CD4-positive, alpha-beta T cell (primary cell): Measurements from ENCODE around the gene TMEM87A. TPM values are rescaled to one million over a fixed set of nuclear protein-coding genes. Genes with fewer than 3 reads are reported as not detected.

Experiments used
- ATAC-seq: fragments of 200-7000 bp; cut with Tn5 transposase; one replicate; pipeline ENCODE4 v1.10.0; 2022; ENCODE audit warnings: mild to moderate bottlenecking; ENCODE audit not compliant: poor library complexity
- CTCF ChIA-PET: fragments of 350-600 bp; sonication (Branson Sonifier 250); formaldehyde crosslinking; loops from one replicate; lab custom pipeline; 2021; ENCODE audit warnings: antibody characterized with exemption, inconsistent platforms; lab: Charles Lee
- POLR2A ChIA-PET: fragments of 350-600 bp; sonication (Branson Sonifier 250); formaldehyde crosslinking; loops from one replicate; lab custom pipeline; 2021; ENCODE audit warnings: antibody characterized with exemption, inconsistent platforms; lab: Charles Lee
- DNase-seq, 14 experiments: peaks; one replicate each; pipeline ENCODE4 v3.0.0-alpha.2; 2013 to 2020; ENCODE audit warnings: mixed read lengths in 2 of 14
- H3K27ac ChIP-seq, 2 donors: one replicate each; pipeline versions ENCODE4 v1.5.1 to v1.7.0; 2013; ENCODE audit warnings: low read length in 2 of 2, low read depth in 1 of 2, mild to moderate bottlenecking in 1 of 2
- H3K27me3 ChIP-seq, 2 experiments: 1 replicate in 1 of 2; 2 replicates in 1 of 2; pipeline versions ENCODE4 v1.6.1 to v1.7.0; 2013; ENCODE audit warnings: low read length in 2 of 2, control low read depth in 1 of 2, mild to moderate bottlenecking in 1 of 2, moderate library complexity in 1 of 2; ENCODE audit not compliant: insufficient read depth in 2 of 2, control insufficient read depth in 1 of 2
- H3K36me3 ChIP-seq: one replicate; pipeline ENCODE4 v1.6.1; 2013; ENCODE audit warnings: low read length, control low read depth; ENCODE audit not compliant: insufficient read depth
- H3K4me1 ChIP-seq: one replicate; pipeline ENCODE4 v1.6.1; 2013; ENCODE audit warnings: low read length, control low read depth; ENCODE audit not compliant: insufficient read depth
- H3K4me3 ChIP-seq: one replicate; pipeline ENCODE4 v1.5.1; 2013; ENCODE audit warnings: mild to moderate bottlenecking, low read length, moderate library complexity
- H3K9me3 ChIP-seq, 2 experiments: 1 replicate in 1 of 2; 2 replicates in 1 of 2; pipeline versions ENCODE4 v1.6.1 to v1.7.0; 2013; ENCODE audit warnings: low read length in 2 of 2, mild to moderate bottlenecking in 2 of 2, control low read depth in 1 of 2, moderate library complexity in 1 of 2; ENCODE audit not compliant: control insufficient read depth in 1 of 2, insufficient read depth in 1 of 2
- H3K27ac Mint-ChIP-seq: one replicate; pipeline ENCODE4 v1.8.0; 2020; ENCODE audit warnings: mixed read lengths
- H3K27me3 Mint-ChIP-seq: one replicate; pipeline ENCODE4 v1.8.0; 2021; ENCODE audit warnings: mixed read lengths
- H3K36me3 Mint-ChIP-seq: one replicate; pipeline ENCODE4 v1.8.0; 2021; ENCODE audit warnings: low read depth, mixed read lengths
- H3K4me1 Mint-ChIP-seq: one replicate; pipeline ENCODE4 v1.8.0; 2021; ENCODE audit warnings: low read depth, mixed read lengths
- H3K4me3 Mint-ChIP-seq: one replicate; pipeline ENCODE4 v1.8.0; 2020; ENCODE audit warnings: mild to moderate bottlenecking, mixed read lengths
- H3K9me3 Mint-ChIP-seq: one replicate; pipeline ENCODE4 v1.8.0; 2020; ENCODE audit warnings: mixed read lengths
- intact Hi-C, 2 experiments: fragments of 100-400 bp; cut with DNase I in 1 of 2; cut with micrococcal nuclease in 1 of 2; formaldehyde crosslinking; loops; one replicate each; pipeline versions ENCODE4 v1.15.1 to v1.9.0; 2023 to 2025; cut with DNase I, micrococcal nuclease
- total RNA-seq, 174 experiments: library from RNA in 2 of 174; stranded (reverse) in 2 of 174; gene quantifications; one replicate each; pipeline ENCODE4 v1.2.3 and lab custom pipeline; 2021 to 2026
- TF ChIP-seq, protein P1 (sequence below): fragments of 200-600 bp; IDR thresholded peaks from one replicate; pipeline ENCODE4 v1.8.0; 2022; ENCODE audit warnings: antibody characterized with exemption, mild to moderate bottlenecking

Gene TMEM87A
- total RNA-seq, 2 experiments from 2014 or later, result 48.7 to 51.4 TPM

DNA sequence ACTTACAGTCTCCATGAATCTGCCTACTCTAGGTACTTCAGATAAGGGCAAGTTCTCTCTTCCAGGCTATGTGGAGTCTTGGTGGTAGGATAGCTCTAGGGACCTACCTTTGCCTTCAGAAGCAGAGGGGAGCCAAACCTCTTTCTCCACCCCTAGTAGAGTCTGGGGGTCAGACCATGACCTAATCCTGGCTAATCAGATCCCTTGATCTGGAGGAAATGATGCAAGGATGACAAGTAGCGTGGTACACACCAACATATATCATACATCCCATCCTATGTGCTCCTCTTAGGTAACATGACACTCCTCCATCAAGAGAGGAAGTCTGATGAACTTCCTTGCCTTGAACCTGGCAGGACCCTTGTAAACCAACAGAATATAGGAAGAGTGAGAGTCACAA lies 101.4 kb downstream of the TMEM87A start:
- Mint-ChIP-seq H3K36me3 (peaks cover 99% of the 10 kb centered on the region), H3K4me1 (peaks cover 9% of the 10 kb centered on the region), H3K27ac (peak overlapping the region; percentile 28), H3K4me3 (no peak overlapping the region), H3K9me3 (no peaks in the 10 kb centered on the region), H3K27me3 (no peaks in the 10 kb centered on the region)
- Histone ChIP-seq H3K27ac (no peak overlapping the region), H3K9me3 (no peaks in the 10 kb centered on the region), H3K4me1 (peaks cover 3% of the 10 kb centered on the region), H3K27me3 (no peaks in the 10 kb centered on the region), H3K4me3 (no peak overlapping the region), H3K36me3 (peaks cover 85% of the 10 kb centered on the region)
- intact Hi-C loops, result no loop called here
- CTCF ChIA-PET, result no interaction called here
- POLR2A ChIA-PET, result no interaction called here
- no peak for ATAC-seq
- DNase-seq, result no peak
- TF ChIP-seq, protein P1, sequence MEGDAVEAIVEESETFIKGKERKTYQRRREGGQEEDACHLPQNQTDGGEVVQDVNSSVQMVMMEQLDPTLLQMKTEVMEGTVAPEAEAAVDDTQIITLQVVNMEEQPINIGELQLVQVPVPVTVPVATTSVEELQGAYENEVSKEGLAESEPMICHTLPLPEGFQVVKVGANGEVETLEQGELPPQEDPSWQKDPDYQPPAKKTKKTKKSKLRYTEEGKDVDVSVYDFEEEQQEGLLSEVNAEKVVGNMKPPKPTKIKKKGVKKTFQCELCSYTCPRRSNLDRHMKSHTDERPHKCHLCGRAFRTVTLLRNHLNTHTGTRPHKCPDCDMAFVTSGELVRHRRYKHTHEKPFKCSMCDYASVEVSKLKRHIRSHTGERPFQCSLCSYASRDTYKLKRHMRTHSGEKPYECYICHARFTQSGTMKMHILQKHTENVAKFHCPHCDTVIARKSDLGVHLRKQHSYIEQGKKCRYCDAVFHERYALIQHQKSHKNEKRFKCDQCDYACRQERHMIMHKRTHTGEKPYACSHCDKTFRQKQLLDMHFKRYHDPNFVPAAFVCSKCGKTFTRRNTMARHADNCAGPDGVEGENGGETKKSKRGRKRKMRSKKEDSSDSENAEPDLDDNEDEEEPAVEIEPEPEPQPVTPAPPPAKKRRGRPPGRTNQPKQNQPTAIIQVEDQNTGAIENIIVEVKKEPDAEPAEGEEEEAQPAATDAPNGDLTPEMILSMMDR, result no peak

DNA sequence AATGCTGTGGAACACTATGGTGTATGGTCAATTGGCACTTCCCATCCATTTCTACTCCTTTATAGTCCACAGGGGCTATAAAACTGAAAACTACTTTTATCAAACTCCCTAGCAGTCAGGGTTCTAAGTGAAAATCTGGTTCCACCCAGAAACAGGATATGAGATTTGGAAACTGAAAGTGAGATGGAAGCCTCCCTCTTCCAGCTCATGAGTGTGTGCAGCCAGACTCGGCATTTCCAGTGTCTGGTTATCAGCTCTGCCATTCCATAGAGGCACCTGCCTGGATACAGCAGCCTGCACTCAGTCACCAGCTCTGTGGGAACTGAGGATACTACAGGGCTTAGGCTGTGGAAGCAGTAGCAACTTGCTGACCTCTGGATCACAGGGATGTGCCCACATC lies 102.1 kb downstream of the TMEM87A start:
- Mint-ChIP-seq H3K27ac (no peak overlapping the region), H3K36me3 (peaks cover 99% of the 10 kb centered on the region), H3K4me3 (no peak overlapping the region), H3K9me3 (no peaks in the 10 kb centered on the region), H3K27me3 (no peaks in the 10 kb centered on the region), H3K4me1 (peaks cover 9% of the 10 kb centered on the region)
- POLR2A ChIA-PET, result no interaction called here
- ATAC-seq (no peak), DNase-seq (peak in 1 of 14 experiments; percentile 16)
- H3K4me1 ChIP-seq, result peaks cover 3% of the 10 kb centered on the region
- H3K27me3 ChIP-seq, result no peaks in the 10 kb centered on the region
- CTCF ChIA-PET, result no interaction called here
- H3K27ac ChIP-seq, result no peak overlapping the region
- TF ChIP-seq, protein P1, result no peak
- no peak overlapping the region for H3K4me3 ChIP-seq
- peaks cover 86% of the 10 kb centered on the region for H3K36me3 ChIP-seq
- H3K9me3 ChIP-seq, result no peaks in the 10 kb centered on the region
- intact Hi-C loops, result no loop called here

DNA sequence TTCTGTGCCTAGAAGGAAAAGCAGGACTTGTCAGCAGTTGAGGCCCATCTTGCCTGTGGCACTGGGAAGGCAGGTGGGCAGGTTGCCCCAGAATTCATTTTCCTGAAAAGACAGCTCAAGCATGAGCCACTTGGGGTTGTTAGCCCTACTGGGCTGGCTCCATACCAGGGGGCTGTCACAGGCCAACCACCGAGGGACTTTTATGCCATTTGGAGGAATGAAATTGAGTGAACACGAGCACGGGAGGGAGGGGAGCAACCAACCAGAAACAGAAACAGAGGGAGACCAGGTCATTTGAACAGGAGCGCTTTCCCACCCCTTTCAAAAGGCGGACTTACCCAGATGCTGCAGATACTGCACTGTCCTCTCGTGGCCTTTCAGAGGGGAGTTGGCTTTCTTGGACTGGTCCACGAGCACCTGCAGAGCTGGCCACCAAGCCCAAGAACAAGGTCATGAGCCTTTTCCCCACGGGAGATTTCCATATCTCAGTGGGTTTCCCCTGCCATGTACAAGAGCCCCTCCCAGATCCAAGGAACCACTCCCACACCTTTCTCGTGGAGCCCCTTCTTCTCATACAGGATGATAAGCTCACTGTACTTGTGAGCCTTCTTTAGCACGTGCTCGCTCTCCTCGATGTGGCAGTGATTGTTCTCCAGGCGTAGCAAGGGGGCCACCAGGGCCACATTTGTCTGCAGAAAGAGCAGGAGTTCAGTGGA lies 106.8 kb downstream of the TMEM87A start:
- H3K4me1 ChIP-seq, result peaks cover 3% of the 10 kb centered on the region
- TF ChIP-seq, protein P1, result no peak
- DNase-seq, result no peak
- no peak overlapping the region for H3K4me3 ChIP-seq
- CTCF ChIA-PET, result no interaction called here
- no peak overlapping the region for H3K4me3 Mint-ChIP-seq
- intact Hi-C loops, result no loop called here
- no peak overlapping the region for H3K27ac ChIP-seq
- H3K36me3 Mint-ChIP-seq, result peaks cover 99% of the 10 kb centered on the region
- H3K9me3 ChIP-seq, result no peaks in the 10 kb centered on the region
- H3K9me3 Mint-ChIP-seq, result no peaks in the 10 kb centered on the region
- H3K27me3 ChIP-seq, result no peaks in the 10 kb centered on the region
- POLR2A ChIA-PET, result no interaction called here
- no peaks in the 10 kb centered on the region for H3K4me1 Mint-ChIP-seq
- H3K27ac Mint-ChIP-seq, result no peak overlapping the region
- no peak for ATAC-seq
- H3K36me3 ChIP-seq, result peaks cover 92% of the 10 kb centered on the region
- no peaks in the 10 kb centered on the region for H3K27me3 Mint-ChIP-seq
